Activated CD4-positive, alpha-beta memory T cell treated with anti-CD3 and anti-CD28 coated beads for 36 hours (primary cell): Measurements from ENCODE around the gene RBBP9. TPM values are rescaled to one million over a fixed set of nuclear protein-coding genes. Genes with fewer than 3 reads are reported as not detected.

Experiments
- CTCF ChIA-PET: fragments of 350-600 bp; sonication (Branson Sonifier 250); formaldehyde crosslinking; loops from one replicate; lab custom pipeline; 2021; ENCODE audit warnings: antibody characterized with exemption, inconsistent platforms; lab: Charles Lee
- POLR2A ChIA-PET: fragments of 350-600 bp; sonication (Branson Sonifier 250); formaldehyde crosslinking; loops from one replicate; lab custom pipeline; 2021; ENCODE audit warnings: antibody characterized with exemption; lab: Charles Lee
- DNase-seq: peaks from one replicate; pipeline ENCODE4 v3.0.0-alpha.2; 2020
- H3K27ac Mint-ChIP-seq: one replicate; pipeline ENCODE4 v1.8.0; 2021; ENCODE audit warnings: mixed read lengths
- H3K27me3 Mint-ChIP-seq: one replicate; pipeline ENCODE4 v1.8.0; 2021; ENCODE audit warnings: mixed read lengths
- H3K36me3 Mint-ChIP-seq: one replicate; pipeline ENCODE4 v1.8.0; 2021; ENCODE audit warnings: mixed read lengths
- H3K4me1 Mint-ChIP-seq: one replicate; pipeline ENCODE4 v1.8.0; 2021; ENCODE audit warnings: low read depth, mixed read lengths
- H3K4me3 Mint-ChIP-seq: one replicate; pipeline ENCODE4 v1.8.0; 2021; ENCODE audit warnings: mild to moderate bottlenecking, mixed read lengths
- H3K9me3 Mint-ChIP-seq: one replicate; pipeline ENCODE4 v1.8.0; 2021; ENCODE audit warnings: mixed read lengths
- intact Hi-C: fragments of 100-400 bp; cut with micrococcal nuclease; formaldehyde crosslinking; loops from one replicate; pipeline ENCODE4 v1.15.1; 2023
- total RNA-seq, 2 experiments: library from RNA; stranded (reverse); gene quantifications; one replicate each; pipeline ENCODE4 v1.2.3, GENCODE V29; 2021

RBBP9 gene
- 10 to 100 TPM; 15.9 to 17.7 TPM for total RNA-seq

GRCh38 chr20:18496740-18497592 lies at the start of gene RBBP9:
RBBP9 (minus strand) TSS chr20:18497225; CDS start chr20:18497167, 58 bp downstream.
- intact Hi-C loops, result loop anchor here (1.0 to 2.0 kb wide), 4 partner anchors 10 to 208 kb away; partner anchors contain the start of genes DZANK1, POLR3F, SEC23B and SMIM26

DNA sequence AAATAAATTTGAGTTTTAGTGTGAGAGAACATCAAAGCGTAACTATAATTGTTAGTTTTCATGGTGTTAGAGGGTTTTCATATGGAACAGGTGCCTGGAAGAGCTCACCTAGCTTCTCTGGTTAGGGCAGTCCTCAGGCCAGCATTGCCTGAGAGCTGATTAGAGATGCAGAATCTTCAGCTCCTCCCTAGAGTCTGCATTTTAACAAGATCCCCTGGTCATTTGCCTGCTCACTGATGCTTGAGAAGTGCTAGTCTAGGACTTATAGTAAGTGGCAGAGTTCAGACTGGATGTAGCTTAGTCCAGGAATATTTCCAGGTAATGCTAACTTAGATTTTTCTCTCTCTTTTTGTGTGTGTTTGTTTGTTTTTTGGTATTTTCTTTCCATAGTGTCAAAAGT lies 48.5 kb upstream of the RBBP9 start:
- Mint-ChIP-seq H3K27ac (no peak overlapping the region), H3K4me1 (no peaks in the 10 kb centered on the region), H3K4me3 (no peak overlapping the region), H3K27me3 (no peaks in the 10 kb centered on the region), H3K9me3 (no peaks in the 10 kb centered on the region), H3K36me3 (peaks cover 40% of the 10 kb centered on the region)
- ChIA-PET POLR2A (no interaction called here), CTCF (interaction anchor here (0.8 kb wide), 1 partner anchor 28 kb away, joined by 3 read pairs; no protein-coding TSS in a partner anchor)
- no peak for DNase-seq
- intact Hi-C loops, result no loop called here

More at GRCh38 chr20:18496740-18497592, at the start of gene RBBP9:
- Mint-ChIP-seq H3K4me1 (peaks cover 9% of the 10 kb centered on the region), H3K27me3 (no peaks in the 10 kb centered on the region), H3K9me3 (no peaks in the 10 kb centered on the region), H3K36me3 (peaks cover 2% of the 10 kb centered on the region), H3K4me3 (peak within 1 kb of the TSS; percentile 98), H3K27ac (peak within 1 kb of the TSS; percentile 84)
- ChIA-PET CTCF (interaction anchor here (0.7 to 1.9 kb wide), 5 partner anchors 10 to 232 kb away, joined by 3 to 12 read pairs (median 4); partner anchors contain the start of genes DZANK1, POLR3F and SEC23B), POLR2A (interaction anchor here (0.6 to 3.0 kb wide), 4 partner anchors 9 to 30 kb away, joined by 3 to 57 read pairs (median 9); partner anchors contain the start of genes DZANK1, POLR3F and SEC23B)
- peak; percentile 87 for DNase-seq

DNA sequence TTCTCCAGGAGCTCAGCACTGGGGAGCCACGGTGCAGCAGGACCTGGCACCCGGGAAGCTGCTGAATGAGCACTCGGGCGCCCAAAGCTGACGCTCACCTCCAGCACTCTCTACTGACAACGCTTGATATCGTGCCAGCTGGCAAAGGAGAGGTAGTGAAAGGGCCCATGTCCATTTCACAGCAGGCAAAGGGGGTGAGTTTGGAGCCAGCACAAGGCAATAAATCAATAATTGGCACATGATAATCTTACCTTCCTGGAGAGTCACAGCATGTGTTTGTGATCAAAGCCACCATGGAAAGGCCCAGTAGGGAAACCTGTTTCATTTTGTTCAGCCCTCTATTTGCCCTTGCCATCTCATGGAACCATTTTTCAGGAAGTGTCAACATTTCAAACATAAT lies 46.9 kb upstream of the RBBP9 start:
- Mint-ChIP-seq H3K36me3 (peaks cover 44% of the 10 kb centered on the region), H3K27ac (no peak overlapping the region), H3K4me1 (no peaks in the 10 kb centered on the region), H3K27me3 (no peaks in the 10 kb centered on the region), H3K9me3 (no peaks in the 10 kb centered on the region), H3K4me3 (no peak overlapping the region)
- intact Hi-C loops, result no loop called here
- CTCF ChIA-PET, result no interaction called here
- POLR2A ChIA-PET, result no interaction called here
- DNase-seq, result no peak

DNA sequence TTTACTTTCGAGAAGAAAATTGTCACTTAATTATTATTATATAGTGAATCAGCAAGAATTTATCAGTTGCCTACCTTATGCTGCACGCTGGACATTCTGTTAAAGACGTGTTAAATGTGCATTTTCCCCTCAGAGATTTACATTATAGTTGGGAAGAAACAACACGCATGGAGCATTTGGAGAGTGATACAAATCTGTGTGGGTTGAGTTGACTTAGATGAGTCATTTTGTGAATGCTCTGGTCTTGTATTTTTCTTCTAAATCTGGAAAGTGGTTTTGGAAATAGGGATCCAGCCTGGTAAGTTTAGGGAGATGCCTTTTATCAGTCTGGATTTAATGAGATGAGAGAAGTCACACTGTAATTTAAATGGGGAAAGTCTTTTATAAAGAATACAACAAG lies 46.2 kb upstream of the RBBP9 start:
- DNase-seq, result no peak
- CTCF ChIA-PET, result no interaction called here
- intact Hi-C loops, result no loop called here
- POLR2A ChIA-PET, result no interaction called here
- Mint-ChIP-seq H3K36me3 (peaks cover 43% of the 10 kb centered on the region), H3K4me1 (no peaks in the 10 kb centered on the region), H3K9me3 (no peaks in the 10 kb centered on the region), H3K4me3 (no peak overlapping the region), H3K27me3 (no peaks in the 10 kb centered on the region), H3K27ac (no peak overlapping the region)

DNA sequence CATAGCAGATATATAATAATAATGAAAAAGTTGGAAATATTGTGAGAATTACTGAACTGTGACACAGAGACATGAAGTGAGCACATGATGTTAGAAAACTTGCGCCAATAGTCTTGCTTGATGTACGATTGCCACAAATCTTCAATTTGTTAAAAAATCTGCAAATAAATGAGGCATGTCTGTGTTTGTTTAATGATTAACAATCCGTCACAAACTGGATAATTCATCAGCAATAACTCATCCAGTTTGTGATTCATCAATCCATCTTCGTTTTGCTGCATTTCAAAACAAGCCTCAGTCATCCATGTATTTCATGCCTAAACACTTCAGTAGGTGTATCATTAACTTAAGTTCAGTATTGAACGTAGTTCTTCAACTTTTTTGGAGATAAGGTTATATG lies 44.7 kb upstream of the RBBP9 start:
- H3K36me3 Mint-ChIP-seq, result peaks cover 41% of the 10 kb centered on the region

DNA sequence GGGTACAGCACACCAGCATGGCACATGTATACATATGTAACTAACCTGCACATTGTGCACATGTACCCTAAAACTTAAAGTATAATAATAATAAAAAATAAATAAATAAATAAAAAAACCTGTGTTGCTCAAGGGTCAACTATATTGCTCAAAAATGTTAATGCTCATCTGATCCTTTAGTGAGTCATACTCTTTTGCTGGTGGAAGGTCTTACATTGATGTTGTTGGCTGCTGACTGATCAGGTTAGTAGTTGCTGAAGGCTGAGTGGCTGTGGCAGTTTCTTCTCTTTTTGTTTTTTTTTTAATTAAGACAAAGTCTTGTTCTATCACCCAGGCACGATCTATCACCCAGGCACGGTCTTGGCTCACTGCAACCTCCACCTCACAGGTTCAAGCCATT lies 40.6 kb upstream of the RBBP9 start:
- H3K4me3 Mint-ChIP-seq, result no peak overlapping the region
- peaks cover 53% of the 10 kb centered on the region for H3K36me3 Mint-ChIP-seq
- no peaks in the 10 kb centered on the region for H3K27me3 Mint-ChIP-seq
- no peak for DNase-seq
- H3K4me1 Mint-ChIP-seq, result no peaks in the 10 kb centered on the region
- H3K9me3 Mint-ChIP-seq, result no peaks in the 10 kb centered on the region
- ChIA-PET POLR2A (no interaction called here), CTCF (no interaction called here)
- no peak overlapping the region for H3K27ac Mint-ChIP-seq
- intact Hi-C loops, result no loop called here

More for the DNA sequence above, 44.7 kb upstream of the RBBP9 start:
- intact Hi-C loops, result no loop called here
- no peaks in the 10 kb centered on the region for H3K9me3 Mint-ChIP-seq
- no peaks in the 10 kb centered on the region for H3K4me1 Mint-ChIP-seq
- H3K4me3 Mint-ChIP-seq, result no peak overlapping the region
- H3K27ac Mint-ChIP-seq, result no peak overlapping the region
- DNase-seq, result no peak
- CTCF ChIA-PET, result no interaction called here
- POLR2A ChIA-PET, result no interaction called here
- no peaks in the 10 kb centered on the region for H3K27me3 Mint-ChIP-seq

GRCh38 chr20:18533978-18534644 lies 37.1 kb upstream of the RBBP9 start:
- H3K4me3 Mint-ChIP-seq, result no peak overlapping the region
- H3K27me3 Mint-ChIP-seq, result no peaks in the 10 kb centered on the region
- H3K9me3 Mint-ChIP-seq, result no peaks in the 10 kb centered on the region
- no peaks in the 10 kb centered on the region for H3K4me1 Mint-ChIP-seq
- H3K27ac Mint-ChIP-seq, result no peak overlapping the region
- intact Hi-C loops, result no loop called here
- ChIA-PET POLR2A (no interaction called here), CTCF (no interaction called here)
- DNase-seq, result no peak
- peaks cover 63% of the 10 kb centered on the region for H3K36me3 Mint-ChIP-seq

GRCh38 chr20:18533491-18533890 lies 36.5 kb upstream of the RBBP9 start:
- no peak overlapping the region for H3K4me3 Mint-ChIP-seq
- CTCF ChIA-PET, result no interaction called here

DNA sequence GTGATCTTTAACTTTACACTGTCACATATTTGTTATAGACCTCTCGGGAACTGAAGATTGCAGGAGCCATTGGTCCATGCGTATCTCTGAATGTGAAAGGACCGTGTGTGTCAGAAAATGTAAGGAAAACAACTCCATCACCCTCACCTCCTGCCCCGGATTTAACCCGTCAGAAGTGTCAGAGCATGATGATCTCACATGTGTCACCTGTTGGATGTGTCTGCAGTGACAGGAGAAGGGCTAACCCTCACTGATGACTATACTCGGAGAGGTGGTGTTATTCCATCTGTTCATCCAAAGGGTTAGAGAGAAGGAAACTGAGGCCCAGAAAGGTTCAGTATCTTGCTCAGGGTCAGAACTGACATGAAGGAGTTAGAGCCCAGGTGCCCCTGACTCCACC lies 35.6 kb upstream of the RBBP9 start:
- intact Hi-C loops, result no loop called here
- Mint-ChIP-seq H3K4me1 (no peaks in the 10 kb centered on the region), H3K9me3 (no peaks in the 10 kb centered on the region), H3K27ac (no peak overlapping the region), H3K27me3 (no peaks in the 10 kb centered on the region), H3K4me3 (no peak overlapping the region), H3K36me3 (peaks cover 68% of the 10 kb centered on the region)
- ChIA-PET POLR2A (no interaction called here), CTCF (no interaction called here)
- no peak for DNase-seq

More at GRCh38 chr20:18533491-18533890, 36.5 kb upstream of the RBBP9 start:
- H3K4me1 Mint-ChIP-seq, result no peaks in the 10 kb centered on the region
- intact Hi-C loops, result no loop called here
- no peak for DNase-seq
- H3K9me3 Mint-ChIP-seq, result no peaks in the 10 kb centered on the region
- H3K27me3 Mint-ChIP-seq, result no peaks in the 10 kb centered on the region
- POLR2A ChIA-PET, result no interaction called here
- H3K27ac Mint-ChIP-seq, result no peak overlapping the region
- peaks cover 66% of the 10 kb centered on the region for H3K36me3 Mint-ChIP-seq

DNA sequence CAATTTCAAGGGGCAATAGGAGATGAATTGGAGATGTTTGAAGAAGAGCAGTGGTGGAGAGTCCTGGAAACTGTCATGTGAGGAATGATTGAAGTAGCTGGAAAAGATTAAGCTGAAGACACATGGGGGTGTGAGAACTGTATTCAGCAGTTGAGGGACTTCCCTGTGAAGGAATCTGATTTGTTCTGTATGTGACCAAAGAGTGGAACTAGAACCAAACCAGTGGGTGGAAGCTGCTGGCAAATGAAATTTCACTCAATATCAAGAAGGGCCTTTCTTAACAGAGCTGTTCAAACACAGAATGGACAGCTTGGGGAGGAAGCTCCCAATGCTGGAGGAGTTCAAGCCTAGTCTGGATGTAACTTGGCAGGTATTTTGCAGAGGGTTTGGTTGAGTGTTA lies 32.0 kb upstream of the RBBP9 start:
- no peak for DNase-seq
- ChIA-PET CTCF (no interaction called here), POLR2A (no interaction called here)
- Mint-ChIP-seq H3K36me3 (peaks cover 70% of the 10 kb centered on the region), H3K9me3 (no peaks in the 10 kb centered on the region), H3K4me3 (no peak overlapping the region), H3K27ac (no peak overlapping the region), H3K4me1 (no peaks in the 10 kb centered on the region), H3K27me3 (no peaks in the 10 kb centered on the region)
- intact Hi-C loops, result no loop called here

DNA sequence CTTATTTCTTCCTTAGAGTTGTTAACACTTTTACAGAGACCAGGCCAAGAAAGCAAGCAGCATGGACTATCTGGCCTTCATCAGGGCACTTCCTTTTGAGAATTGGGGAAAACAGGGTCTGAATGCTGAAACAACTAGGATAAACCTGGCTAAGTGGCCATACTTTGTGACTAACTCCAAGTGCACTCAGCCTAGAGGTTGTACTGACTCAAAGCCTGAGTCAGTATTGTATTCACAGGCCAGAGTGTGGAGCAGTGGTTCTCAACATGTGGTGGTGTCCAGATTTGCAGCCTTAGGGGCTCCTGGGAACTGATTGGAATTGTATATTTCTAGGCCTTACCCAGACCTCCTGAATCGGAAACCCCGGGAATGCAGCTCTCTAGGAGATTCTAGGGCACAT lies 30.8 kb upstream of the RBBP9 start:
- POLR2A ChIA-PET, result no interaction called here
- H3K36me3 Mint-ChIP-seq, result peaks cover 60% of the 10 kb centered on the region
- CTCF ChIA-PET, result no interaction called here

GRCh38 chr20:18527339-18527738 lies 30.3 kb upstream of the RBBP9 start:
- Mint-ChIP-seq H3K9me3 (no peaks in the 10 kb centered on the region), H3K4me3 (no peak overlapping the region), H3K4me1 (no peaks in the 10 kb centered on the region), H3K36me3 (peaks cover 55% of the 10 kb centered on the region), H3K27me3 (no peaks in the 10 kb centered on the region), H3K27ac (no peak overlapping the region)
- intact Hi-C loops, result no loop called here
- no peak for DNase-seq
- CTCF ChIA-PET, result no interaction called here
- POLR2A ChIA-PET, result no interaction called here

More for the DNA sequence above, 30.8 kb upstream of the RBBP9 start:
- Mint-ChIP-seq H3K9me3 (no peaks in the 10 kb centered on the region), H3K4me1 (no peaks in the 10 kb centered on the region), H3K4me3 (no peak overlapping the region), H3K27me3 (no peaks in the 10 kb centered on the region), H3K27ac (no peak overlapping the region)
- intact Hi-C loops, result no loop called here
- DNase-seq, result no peak
